Neural cell (in vitro differentiated cells): Measurements from ENCODE around the gene APOM.

Source experiments
- CTCF ChIP-seq: fragments of 450-650 bp; IDR thresholded peaks from 2 replicates; pipeline ENCODE4 v1.5.1; 2014; ENCODE audit warnings: antibody characterized with exemption, mild to moderate bottlenecking, moderate library complexity; ENCODE audit not compliant: poor library complexity, severe bottlenecking
- EP300 ChIP-seq: fragments of 450-650 bp; conservative IDR thresholded peaks from 2 replicates; pipeline ENCODE4 v1.6.1; 2014; ENCODE audit warnings: antibody characterized with exemption, mild to moderate bottlenecking, moderate library complexity; ENCODE audit not compliant: poor library complexity, severe bottlenecking
- EZH2 ChIP-seq: fragments of 200-600, 300-800 bp; shearing (Covaris generic), sonication (generic); IDR thresholded peaks from 2 replicates; pipeline ENCODE4 v1.6.1; 2014; ENCODE audit warnings: antibody characterized with exemption, low read length, borderline replicate concordance, mild to moderate bottlenecking; ENCODE audit not compliant: insufficient read depth, poor library complexity, severe bottlenecking
- MXI1 ChIP-seq: fragments of 450-650 bp; conservative IDR thresholded peaks from 2 replicates; pipeline ENCODE4 v1.6.1; 2014; ENCODE audit warnings: antibody characterized with exemption, mild to moderate bottlenecking; ENCODE audit not compliant: poor library complexity, severe bottlenecking
- POLR2AphosphoS5 ChIP-seq: IDR thresholded peaks from 2 replicates; pipeline ENCODE4 v1.6.1; 2012
- RAD21 ChIP-seq: fragments of 450-650 bp; conservative IDR thresholded peaks from 2 replicates; pipeline ENCODE4 v1.6.1; 2014; ENCODE audit warnings: antibody characterized with exemption, mild to moderate bottlenecking, moderate library complexity
- REST ChIP-seq: IDR thresholded peaks from 2 replicates; pipeline ENCODE4 v1.6.1; 2012; ENCODE audit warnings: borderline replicate concordance
- SMC3 ChIP-seq: fragments of 450-650 bp; conservative IDR thresholded peaks from 2 replicates; pipeline ENCODE4 v1.6.1; 2014; ENCODE audit warnings: antibody characterized with exemption, mild to moderate bottlenecking, moderate library complexity; ENCODE audit not compliant: poor library complexity
- TAF1 ChIP-seq: IDR thresholded peaks from 2 replicates; pipeline ENCODE4 v1.6.1; 2012; ENCODE audit warnings: low read depth

GRCh38 chr6:31609519-31610406 is 45.9 kb upstream of the APOM start:
- TF ChIP-seq SMC3 (no peak), CTCF (no peak), POLR2AphosphoS5 (no peak), REST (no peak), TAF1 (no peak), EZH2 (no peak), RAD21 (no peak), MXI1 (no peak), EP300 (no peak)
